Fibroblast of lung (primary cell): ENCODE data around the gene POLR1B. TPM values are rescaled to one million over a fixed set of nuclear protein-coding genes. Genes with fewer than 3 reads are reported as not detected.
A peak's percentile ranks its signal among the peaks of the same experiment; 100 is the strongest.
"Not testable (repeated sequence)": the region's sequence is repeated elsewhere in the genome, so short reads cannot be mapped to it uniquely, and the experiment has no call there.

Experiments
- DNase-seq, 2 donors: peaks; one replicate each; pipeline versions ENCODE4 v3.0.0 to v3.0.0-alpha.2; 2010; ENCODE audit warnings: low read depth in 2 of 2
- H2AFZ ChIP-seq: 2 replicates; pipeline ENCODE4 v1.5.1; 2012; ENCODE audit warnings: low read length, control low read depth, inconsistent platforms
- H3K27ac ChIP-seq: 2 replicates; pipeline ENCODE4 v1.5.1; 2011; ENCODE audit warnings: low read length, control low read depth; ENCODE audit not compliant: insufficient read depth
- H3K27me3 ChIP-seq: 2 replicates; pipeline ENCODE4 v1.5.1; 2011; ENCODE audit warnings: mild to moderate bottlenecking, low read length; ENCODE audit not compliant: control insufficient read depth, insufficient read depth
- H3K36me3 ChIP-seq: 2 replicates; pipeline ENCODE4 v1.5.1; 2011; ENCODE audit warnings: low read length; ENCODE audit not compliant: control insufficient read depth, insufficient read depth
- H3K4me1 ChIP-seq: 2 replicates; pipeline ENCODE4 v1.5.1; 2011; ENCODE audit warnings: low read length; ENCODE audit not compliant: control insufficient read depth, insufficient read depth; ENCODE audit errors: extremely low read depth
- H3K4me2 ChIP-seq: 2 replicates; pipeline ENCODE4 v1.5.1; 2011; ENCODE audit warnings: low read length, control low read depth; ENCODE audit not compliant: insufficient read depth; ENCODE audit errors: extremely low read depth
- H3K4me3 ChIP-seq, 4 experiments: fragments of 200-600 bp in 1 of 4; sonication (generic) in 1 of 4; replicated peaks in 1 of 4; 2 replicates each; pipeline ENCODE4 v1.5.1; 2011 to 2016; ENCODE audit warnings: low read length in 4 of 4, low read depth in 3 of 4, mild to moderate bottlenecking in 3 of 4, control low read depth in 2 of 4, inconsistent platforms in 1 of 4, mixed read lengths in 1 of 4; ENCODE audit not compliant: insufficient read depth in 1 of 4; ENCODE audit errors: control extremely low read depth in 1 of 4
- H3K79me2 ChIP-seq: 2 replicates; pipeline ENCODE4 v1.5.1; 2012; ENCODE audit warnings: mild to moderate bottlenecking, low read length, inconsistent platforms; ENCODE audit not compliant: control insufficient read depth, insufficient read depth
- H3K9ac ChIP-seq: 2 replicates; pipeline ENCODE4 v1.5.1; 2011; ENCODE audit warnings: mild to moderate bottlenecking, low read length, control low read depth; ENCODE audit not compliant: insufficient read depth
- H3K9me3 ChIP-seq: 2 replicates; pipeline ENCODE4 v1.5.1; 2012; ENCODE audit warnings: low read depth, low read length; ENCODE audit not compliant: control insufficient read depth, insufficient read depth
- H4K20me1 ChIP-seq: 2 replicates; pipeline ENCODE4 v1.5.1; 2011; ENCODE audit warnings: low read length; ENCODE audit not compliant: control insufficient read depth, insufficient read depth; ENCODE audit errors: extremely low read depth
- EZH2 ChIP-seq: IDR thresholded peaks from 2 replicates; pipeline ENCODE4 v1.5.1; 2012; ENCODE audit warnings: low read length, control low read depth, mild to moderate bottlenecking; ENCODE audit errors: missing control alignments
- polyA plus RNA-seq, 2 donors: library from polyadenylated mRNA; depleted of rRNA in 1 of 2; stranded (reverse) in 1 of 2; unstranded in 1 of 2; fragments of >200 nt; gene quantifications; 2 replicates each; pipeline ENCODE4 v1.2.1, GENCODE V29; 2011 to 2012; ENCODE audit warnings: missing spikeins in 1 of 2
- total RNA-seq: library from RNA; depleted of rRNA; stranded (reverse); fragments of >200 nt; gene quantifications from 2 replicates; pipeline ENCODE4 v1.2.1, GENCODE V29; 2014
- TF ChIP-seq, protein P1 (sequence below), 2 donors: IDR thresholded peaks in 1 of 2; conservative IDR thresholded peaks in 1 of 2; 1 replicate in 1 of 2; 2 replicates in 1 of 2; pipeline ENCODE4 v1.5.1; 2011 to 2012; ENCODE audit warnings: low read length in 2 of 2, control low read depth in 1 of 2, inconsistent platforms in 1 of 2, low read depth in 1 of 2, mild to moderate bottlenecking in 1 of 2

POLR1B gene
- total and polyA plus RNA-seq, 2 donors (not counting 1 experiment from before 2014, with no cell fraction given): 12.2 to 15.5 TPM

DNA sequence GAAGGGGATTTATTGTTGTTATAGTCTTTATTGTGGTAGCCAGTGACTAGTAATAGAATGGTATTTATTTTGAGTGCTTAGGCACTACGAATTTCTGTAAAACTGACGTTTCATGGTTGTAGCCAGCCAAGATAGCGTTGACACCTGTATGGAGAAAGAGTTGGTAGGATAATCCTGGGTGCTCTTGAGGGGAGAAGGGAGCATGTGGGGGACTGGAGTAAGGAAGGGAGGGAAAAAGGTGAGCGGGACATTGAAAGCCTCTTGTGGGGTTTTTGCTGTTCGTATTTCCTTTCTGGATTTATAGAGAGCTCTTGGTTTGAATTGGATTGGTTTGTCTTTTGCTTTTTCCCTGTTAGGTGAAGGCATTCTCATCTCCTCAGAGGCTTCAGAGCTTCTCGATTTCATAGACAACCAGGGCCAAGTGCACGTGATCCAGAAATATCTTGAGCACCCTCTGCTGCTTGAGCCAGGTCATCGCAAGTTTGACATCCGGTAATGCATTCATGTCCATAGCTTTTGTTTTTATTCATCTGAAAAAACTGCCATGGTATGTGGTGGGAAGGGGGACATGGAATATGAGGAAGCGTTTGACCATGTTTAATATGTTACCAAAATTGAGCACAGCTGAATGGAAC lies 41.3 kb upstream of the POLR1B start:
- H3K27ac ChIP-seq, H3K4me2 ChIP-seq, H3K79me2 ChIP-seq, H3K36me3 ChIP-seq, H3K27me3 ChIP-seq, H3K4me3 ChIP-seq, H2AFZ ChIP-seq, H3K9ac ChIP-seq, H3K9me3 ChIP-seq, H3K4me1 ChIP-seq, H4K20me1 ChIP-seq: not testable (repeated sequence)
- peak; percentile 27 to 50 for DNase-seq
- TF ChIP-seq, protein P1, sequence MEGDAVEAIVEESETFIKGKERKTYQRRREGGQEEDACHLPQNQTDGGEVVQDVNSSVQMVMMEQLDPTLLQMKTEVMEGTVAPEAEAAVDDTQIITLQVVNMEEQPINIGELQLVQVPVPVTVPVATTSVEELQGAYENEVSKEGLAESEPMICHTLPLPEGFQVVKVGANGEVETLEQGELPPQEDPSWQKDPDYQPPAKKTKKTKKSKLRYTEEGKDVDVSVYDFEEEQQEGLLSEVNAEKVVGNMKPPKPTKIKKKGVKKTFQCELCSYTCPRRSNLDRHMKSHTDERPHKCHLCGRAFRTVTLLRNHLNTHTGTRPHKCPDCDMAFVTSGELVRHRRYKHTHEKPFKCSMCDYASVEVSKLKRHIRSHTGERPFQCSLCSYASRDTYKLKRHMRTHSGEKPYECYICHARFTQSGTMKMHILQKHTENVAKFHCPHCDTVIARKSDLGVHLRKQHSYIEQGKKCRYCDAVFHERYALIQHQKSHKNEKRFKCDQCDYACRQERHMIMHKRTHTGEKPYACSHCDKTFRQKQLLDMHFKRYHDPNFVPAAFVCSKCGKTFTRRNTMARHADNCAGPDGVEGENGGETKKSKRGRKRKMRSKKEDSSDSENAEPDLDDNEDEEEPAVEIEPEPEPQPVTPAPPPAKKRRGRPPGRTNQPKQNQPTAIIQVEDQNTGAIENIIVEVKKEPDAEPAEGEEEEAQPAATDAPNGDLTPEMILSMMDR (conservative IDR thresholded peaks at IDR 0.05 in 1 of 2, IDR thresholded peaks at IDR 0.05 in 1 of 2; ENCODE audit: low read depth in 1 of 2, low read length in 2 of 2): peak; percentile 11 to 35

DNA sequence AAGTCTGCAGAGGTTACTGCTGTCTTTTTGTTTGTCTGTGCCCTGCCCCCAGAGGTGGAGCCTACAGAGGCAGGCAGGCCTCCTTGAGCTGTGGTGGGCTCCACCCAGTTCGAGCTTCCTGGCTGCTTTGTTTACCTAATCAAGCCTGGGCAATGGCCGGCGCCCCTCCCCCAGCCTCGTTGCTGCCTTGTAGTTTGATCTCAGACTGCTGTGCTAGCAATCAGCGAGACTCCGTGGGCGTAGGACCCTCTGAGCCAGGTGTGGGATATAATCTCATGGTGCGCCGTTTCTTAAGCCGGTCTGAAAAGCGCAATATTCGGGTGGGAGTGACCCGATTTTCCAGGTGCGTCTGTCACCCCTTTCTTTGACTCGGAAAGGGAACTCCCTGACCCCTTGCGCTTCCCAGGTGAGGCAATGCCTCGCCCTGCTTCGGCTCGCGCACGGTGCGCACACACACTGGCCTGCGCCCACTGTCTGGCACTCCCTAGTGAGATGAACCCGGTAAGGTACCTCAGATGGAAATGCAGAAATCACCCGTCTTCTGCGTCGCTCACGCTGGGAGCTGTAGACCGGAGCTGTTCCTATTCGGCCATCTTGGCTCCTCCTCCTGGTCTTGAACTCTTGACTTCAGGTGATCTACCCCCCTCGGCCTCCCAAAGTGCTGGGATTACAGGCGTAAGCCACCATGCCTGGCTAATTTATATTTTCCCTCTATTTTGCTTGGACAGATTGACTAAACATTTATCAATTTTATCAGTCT lies 32.8 kb upstream of the POLR1B start:
- not testable (repeated sequence) for H3K27ac ChIP-seq, H3K9me3 ChIP-seq, H3K4me3 ChIP-seq, H3K36me3 ChIP-seq, H3K79me2 ChIP-seq, H3K9ac ChIP-seq, H2AFZ ChIP-seq, H4K20me1 ChIP-seq, H3K4me1 ChIP-seq, H3K4me2 ChIP-seq, H3K27me3 ChIP-seq, DNase-seq

DNA sequence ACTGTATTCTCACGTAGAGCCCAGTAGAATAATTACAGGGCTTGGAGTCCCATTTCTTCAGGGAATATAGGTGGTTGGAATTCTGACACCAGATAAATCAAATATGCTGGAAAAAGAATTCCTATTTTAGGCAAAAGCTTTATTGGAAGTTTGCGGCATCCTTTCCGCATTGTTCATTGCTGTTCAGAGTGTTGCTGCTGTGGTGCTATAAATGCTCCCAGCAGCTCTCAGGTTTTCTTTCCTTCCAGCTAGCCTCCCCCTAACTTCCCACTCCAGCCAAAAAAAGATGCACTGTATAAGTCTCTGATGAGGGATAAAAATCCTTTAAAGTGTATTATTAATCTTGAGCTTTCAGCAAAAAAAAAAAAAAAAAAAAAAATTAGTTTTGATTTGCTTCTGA lies 25.5 kb upstream of the POLR1B start:
- H3K79me2 ChIP-seq: no peaks in the 10 kb centered on the region
- H3K4me1 ChIP-seq: no peaks in the 10 kb centered on the region
- H3K9me3 ChIP-seq: no peaks in the 10 kb centered on the region
- H3K36me3 ChIP-seq: peaks cover 10% of the 10 kb centered on the region
- DNase-seq: no peak
- no peaks in the 10 kb centered on the region for H3K27me3 ChIP-seq
- no peak overlapping the region for H3K4me3 ChIP-seq
- no peak overlapping the region for H3K27ac ChIP-seq
- TF ChIP-seq, protein P1 (conservative IDR thresholded peaks at IDR 0.05 in 1 of 2, IDR thresholded peaks at IDR 0.05 in 1 of 2; ENCODE audit: low read depth in 1 of 2, low read length in 2 of 2): no peak
- no peak for TF ChIP-seq EZH2
- H2AFZ ChIP-seq: no peak overlapping the region
- no peak overlapping the region for H3K9ac ChIP-seq
- H3K4me2 ChIP-seq: no peak overlapping the region
- H4K20me1 ChIP-seq: no peaks in the 10 kb centered on the region
